ENCODE results near the gene IMP4.

IMP4 gene

DNA sequence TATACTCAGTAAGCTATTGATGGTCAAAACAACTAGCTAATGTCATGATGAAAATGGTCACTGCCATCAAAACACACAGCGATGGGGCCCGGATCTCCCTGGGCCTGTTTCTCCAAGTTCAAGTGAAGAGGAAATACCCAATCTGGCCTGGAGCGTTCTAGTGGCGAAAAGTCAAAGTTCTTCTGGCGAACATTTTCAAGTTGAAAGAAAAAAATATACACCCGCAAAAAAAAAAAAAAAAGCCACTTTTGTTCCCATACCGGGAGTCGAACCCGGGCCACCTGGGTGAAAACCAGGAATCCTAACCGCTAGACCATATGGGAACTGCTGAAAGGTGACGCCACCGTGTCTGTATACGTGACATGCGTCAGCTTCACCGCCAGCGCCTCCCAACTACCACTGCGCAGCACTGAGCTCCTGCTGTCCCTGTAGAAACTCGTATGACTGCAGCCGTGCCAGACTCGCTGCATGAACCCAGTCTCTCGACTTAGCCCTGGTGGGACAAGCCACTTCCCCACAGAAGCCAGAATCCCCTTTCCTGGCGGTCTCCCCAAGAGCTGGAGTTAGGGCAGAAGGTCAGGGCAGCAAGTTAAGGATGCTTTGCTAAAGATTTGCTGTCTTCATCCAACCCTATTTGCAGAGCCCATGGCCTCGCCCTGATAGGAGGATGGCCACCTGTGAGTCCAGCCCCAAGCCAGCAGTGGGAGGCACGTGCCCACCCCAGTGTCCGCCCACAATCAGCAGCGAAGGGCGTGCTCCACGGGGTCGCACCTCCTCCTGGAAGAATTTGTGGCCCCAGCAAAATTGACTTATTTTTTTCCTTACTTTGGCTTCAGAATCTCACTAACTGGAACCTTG is 5.6 kb upstream of the IMP4 start:
- DNase-seq (ENCODE audit: low read depth in 2 of 2): peak; percentile 62 to 66

DNA sequence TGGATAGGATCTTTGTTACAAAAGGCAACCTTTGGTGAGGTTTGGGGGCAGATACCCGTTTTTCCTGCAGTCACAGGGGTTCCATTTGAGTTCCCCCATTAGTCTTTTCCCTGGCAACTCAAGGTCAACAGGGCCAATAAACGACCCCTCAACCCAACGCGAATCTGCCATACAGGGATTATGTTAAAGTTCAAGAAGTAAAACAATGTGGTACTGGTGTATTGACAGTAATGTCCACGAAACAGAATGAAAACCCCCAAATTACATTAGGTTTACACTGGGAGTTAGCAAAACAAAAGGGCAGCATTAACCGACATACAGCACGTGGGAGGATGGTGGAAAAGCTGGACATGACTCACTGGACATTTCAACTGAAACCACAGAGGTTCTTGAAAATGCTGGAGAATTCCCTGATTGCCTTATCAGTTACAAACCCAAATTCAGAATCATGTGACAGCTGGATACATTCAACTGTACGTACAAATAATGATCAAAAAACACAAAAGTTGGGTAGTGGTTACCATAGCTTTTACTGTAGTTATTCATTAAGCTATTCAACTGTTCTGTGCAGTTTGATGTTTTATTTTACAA is 4.9 kb upstream of the IMP4 start:
- no peak for DNase-seq (ENCODE audit: low read depth in 2 of 2)

DNA sequence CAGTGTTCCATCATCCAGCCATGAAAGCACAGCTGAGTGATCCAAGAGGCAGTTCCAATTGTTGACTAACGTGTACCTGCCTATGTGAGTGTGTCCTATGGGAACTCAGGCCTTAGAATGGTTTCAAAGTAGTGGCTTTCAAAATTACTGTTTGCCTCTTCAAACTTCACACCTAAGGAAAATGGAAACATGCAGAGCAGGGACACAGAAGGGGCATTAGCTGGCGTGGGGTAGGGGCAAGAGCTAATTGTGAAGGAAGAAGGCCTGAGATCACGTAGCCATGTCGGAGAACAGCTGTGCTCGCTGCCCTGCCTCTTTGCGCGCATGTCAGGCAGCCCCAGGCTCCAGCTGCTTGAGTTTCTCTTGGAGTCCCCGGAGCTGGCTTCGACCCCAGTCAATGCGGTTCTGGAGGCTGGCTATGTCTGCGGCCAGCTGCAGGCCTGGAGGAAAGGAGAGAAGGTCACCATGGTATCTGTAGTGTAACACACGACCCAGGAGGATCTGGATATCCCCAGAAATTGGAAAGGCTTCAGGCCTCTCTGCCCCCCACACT is 3.8 kb upstream of the IMP4 start:
- DNase-seq (ENCODE audit: low read depth in 2 of 2): no peak

DNA sequence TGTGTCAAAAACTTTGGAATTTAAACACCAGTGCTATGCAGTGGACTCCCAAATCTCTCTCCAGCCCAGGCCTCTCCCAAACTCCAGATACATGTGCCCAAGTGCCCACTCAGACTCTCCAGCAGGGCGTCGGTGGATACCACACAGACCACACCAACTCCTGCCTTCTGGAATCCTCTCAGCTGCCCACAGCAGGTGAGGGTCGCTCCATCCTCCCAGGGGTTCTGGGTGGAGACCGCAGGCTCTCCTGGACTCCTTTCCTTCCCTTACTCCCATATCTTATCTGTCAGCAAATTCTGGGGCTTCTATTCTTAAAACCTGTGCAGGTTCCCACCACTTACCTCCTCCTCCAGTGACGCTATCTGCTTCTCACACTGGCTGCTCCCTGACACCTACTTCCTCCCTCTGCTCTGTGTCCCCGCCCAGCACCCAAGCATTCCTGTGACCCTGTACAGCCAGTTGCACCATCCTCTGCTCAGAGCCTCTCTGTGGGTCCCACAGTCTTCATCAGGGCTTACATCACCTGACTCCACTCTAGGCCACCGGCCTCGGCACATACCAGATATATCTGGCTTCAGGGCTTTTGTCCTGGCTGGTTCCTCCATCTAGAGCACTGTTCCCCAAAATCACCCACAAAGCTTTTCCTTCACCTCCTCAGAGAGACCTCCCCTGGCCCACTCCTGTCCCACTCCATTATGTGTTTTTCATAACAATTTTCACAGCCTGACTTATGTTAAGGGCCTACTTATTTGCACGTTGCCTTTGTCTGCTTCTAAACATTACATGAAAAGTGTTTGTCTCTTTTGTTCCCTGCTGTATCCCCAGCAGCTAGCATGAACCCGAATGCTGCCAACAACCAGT is 2.6 kb upstream of the IMP4 start:
- DNase-seq (ENCODE audit: low read depth in 2 of 2): no peak

DNA sequence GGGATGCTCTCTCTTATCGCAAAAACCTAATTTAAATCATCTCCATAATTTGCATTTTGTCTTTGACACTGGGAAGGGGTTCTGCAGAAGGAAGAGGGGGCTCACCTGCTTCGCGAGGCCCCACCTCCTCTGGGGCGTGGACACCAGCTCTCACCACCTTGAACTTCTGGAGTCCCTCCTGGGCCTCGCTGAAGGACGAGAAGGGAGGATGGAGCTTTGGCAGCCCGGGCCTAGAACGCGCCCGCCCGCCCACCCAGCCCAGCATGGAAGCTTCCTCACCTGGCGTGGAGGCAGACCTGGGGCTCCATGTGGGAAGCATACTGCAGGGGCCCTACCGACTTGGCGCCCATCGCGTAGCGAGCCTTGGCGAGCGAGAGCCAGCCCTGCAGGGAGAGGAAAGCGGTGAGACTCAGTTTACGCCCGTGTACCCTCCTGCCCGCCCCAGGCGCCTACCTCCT is 1.1 kb upstream of the IMP4 start:
- no peak for DNase-seq (ENCODE audit: low read depth in 2 of 2)

DNA sequence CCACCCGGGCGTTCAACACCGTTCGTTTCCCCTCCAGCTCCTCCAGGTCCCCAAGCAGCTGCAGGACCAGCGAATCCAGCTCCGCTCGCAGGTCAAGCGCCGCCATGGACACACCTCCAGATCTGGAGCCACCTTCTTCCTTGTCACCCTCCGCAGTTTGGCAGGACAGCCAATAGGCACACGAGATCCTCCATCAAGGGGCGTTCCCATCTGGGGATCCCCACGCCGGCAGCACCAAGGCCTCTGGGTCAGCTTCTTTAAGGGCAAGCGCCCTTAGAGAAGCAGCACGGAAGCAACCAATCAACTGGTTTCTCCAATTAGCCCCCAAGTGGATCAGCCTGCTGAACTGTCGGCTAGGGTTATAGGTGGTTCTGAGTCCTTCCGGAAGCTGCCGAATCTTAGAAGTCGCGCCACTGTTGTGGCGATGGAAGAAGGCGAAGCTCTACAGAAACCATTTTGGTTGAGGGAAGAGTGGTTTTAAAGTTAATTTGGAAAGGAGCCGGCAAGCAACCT is 621 bp upstream of the IMP4 start:
- peak; percentile 71 to 75 for DNase-seq (ENCODE audit: low read depth in 2 of 2)

DNA sequence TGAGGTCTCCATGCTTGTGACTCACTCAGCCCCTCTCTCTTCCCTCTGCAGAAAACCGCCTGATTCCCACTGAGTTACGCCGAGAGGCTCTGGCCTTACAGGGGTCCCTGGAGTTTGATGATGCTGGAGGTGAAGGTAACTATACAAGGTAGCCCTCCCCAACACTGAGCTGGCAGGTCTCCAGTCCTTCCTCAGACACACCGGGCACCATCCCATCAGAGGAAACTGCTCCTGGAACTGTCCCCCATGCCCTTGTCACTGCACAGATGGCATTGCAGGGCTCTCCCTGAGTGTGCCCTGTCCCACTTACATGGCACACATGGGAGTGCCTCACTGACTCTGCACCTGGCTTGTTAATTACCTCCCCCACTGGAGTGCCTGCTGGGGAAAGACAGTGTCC is 1.9 kb downstream of the IMP4 start:
- DNase-seq (ENCODE audit: low read depth in 2 of 2): no peak

DNA sequence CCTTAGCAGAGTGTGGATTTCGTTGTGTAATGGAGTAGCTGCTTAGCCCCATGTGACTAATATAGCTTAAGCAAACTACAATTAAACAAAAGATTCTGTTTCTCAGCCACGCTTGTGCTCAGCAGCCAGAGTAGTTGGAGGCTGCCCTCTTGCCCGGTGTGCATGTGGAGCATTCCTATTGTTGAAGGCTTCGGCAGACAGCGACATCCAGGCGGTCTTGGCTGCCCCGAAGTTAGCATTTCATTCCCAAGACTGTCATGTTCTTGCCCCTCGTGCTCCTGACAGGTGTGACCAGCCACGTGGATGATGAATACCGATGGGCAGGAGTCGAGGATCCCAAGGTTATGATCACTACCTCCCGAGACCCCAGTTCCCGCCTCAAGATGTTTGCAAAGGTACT is 2.4 kb downstream of the IMP4 start:
- DNase-seq (ENCODE audit: low read depth in 2 of 2): no peak

DNA sequence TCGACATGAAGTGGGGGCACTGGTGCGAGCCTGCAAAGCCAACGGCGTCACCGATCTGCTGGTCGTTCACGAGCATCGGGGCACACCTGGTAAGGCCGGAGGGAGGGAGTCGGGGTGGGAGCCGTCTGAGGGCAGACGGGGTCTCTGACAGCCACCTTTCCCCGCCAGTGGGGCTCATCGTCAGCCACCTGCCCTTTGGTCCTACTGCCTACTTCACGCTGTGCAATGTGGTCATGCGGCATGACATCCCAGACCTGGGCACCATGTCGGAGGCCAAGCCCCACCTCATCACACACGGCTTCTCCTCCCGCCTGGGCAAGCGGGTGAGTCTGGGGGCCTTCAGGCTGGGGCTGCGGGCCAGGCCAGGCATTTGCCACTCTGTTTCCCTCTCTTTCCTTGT is 2.9 kb downstream of the IMP4 start:
- no peak for DNase-seq (ENCODE audit: low read depth in 2 of 2)

DNA sequence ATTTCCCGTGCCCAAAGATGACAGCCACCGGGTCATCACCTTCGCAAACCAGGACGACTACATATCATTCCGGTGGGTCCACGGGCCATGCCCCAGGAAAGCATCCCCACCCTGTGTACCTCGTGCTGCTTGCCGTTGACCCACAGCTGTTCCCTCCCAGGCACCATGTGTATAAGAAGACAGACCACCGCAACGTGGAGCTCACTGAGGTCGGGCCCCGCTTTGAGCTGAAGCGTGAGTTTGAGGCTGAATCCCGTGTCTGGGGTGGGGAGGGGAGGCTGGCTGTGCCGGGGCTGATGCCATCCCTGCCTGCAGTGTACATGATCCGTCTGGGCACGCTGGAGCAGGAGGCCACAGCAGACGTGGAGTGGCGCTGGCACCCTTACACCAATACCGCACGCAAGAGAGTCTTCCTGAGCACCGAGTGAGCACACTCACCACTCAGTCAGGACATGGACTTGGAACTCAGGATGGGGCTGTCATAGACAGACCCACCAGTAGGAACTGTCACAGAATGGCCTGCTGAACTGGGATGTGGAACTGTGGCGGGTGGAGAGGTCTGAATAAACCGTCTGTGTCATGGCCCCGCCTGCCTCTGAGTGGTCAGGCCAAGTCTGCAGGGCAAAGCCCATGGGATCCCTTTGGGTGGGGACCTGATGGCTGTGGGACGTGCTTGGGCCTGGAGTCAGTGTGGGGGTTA is 3.5 kb downstream of the IMP4 start:
- DNase-seq (ENCODE audit: low read depth in 2 of 2): no peak

DNA sequence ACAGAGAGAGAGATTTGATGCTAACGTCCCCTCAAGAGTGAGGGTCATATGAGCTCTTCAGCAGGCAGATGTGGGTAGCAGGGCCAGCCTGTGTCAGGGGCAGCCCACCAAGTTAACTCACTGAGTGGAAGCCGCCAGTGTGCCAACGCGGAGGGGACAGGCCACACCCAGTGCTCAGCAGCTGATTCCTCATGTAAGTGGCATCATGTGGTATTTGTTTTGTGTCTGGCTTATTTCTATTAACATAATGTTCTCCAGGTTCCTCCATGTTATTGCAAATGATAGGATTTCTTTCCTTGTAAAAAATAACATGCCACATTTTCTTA is 4.0 kb downstream of the IMP4 start:
- DNase-seq (ENCODE audit: low read depth in 2 of 2): no peak

DNA sequence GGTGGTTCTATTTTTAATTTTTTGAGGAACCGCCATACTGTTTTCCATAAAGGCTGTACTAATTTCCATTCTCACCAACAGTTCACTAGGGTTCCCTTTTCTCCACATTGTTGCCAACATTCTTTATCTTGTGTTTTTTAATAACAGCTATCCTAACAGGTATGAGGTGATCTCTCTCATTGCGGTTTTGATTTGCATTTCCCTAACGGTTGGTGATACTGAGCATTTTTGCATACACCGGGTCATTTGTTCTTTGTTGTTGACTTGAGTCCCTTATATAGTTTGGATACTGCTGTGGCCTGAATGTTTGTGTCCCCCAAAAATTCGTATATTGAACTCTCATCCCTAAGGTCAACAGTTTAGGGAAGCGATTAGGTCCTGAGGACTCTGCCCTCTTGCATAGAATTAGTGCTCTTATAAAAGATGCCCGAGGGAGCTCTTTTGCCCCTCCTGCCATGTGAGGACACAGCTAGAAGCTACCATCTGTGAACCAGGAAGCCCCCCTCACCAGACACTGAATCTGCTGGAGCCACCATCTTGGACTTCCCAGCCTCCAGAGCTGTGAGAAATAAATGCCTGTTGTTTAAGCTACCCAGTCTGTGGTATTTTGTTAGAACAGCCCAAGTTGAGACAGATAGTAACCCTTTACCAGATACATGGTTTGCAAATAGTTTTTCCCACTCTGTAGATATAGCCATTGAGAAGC is 4.7 kb downstream of the IMP4 start:
- DNase-seq (ENCODE audit: low read depth in 2 of 2): no peak

DNA sequence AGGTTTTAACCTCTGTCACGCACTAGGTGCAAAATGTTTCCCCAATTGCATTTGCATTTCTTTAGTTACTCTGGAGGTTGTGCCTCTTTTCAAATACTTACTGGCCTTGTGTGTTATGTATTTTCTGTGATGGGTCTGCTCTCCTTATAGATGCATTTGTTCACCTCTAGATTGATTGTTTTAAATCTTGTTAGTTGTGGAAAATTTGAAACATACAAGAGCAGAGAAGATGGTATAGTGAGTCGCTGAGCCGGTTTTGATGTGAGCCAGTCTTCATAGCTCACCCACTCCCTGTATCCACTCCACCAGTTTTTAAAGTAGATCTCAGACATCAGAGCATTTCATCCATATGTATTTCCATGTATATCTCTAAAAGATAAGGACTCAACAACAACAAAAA is 6.5 kb downstream of the IMP4 start:
- DNase-seq (ENCODE audit: low read depth in 2 of 2): no peak

DNA sequence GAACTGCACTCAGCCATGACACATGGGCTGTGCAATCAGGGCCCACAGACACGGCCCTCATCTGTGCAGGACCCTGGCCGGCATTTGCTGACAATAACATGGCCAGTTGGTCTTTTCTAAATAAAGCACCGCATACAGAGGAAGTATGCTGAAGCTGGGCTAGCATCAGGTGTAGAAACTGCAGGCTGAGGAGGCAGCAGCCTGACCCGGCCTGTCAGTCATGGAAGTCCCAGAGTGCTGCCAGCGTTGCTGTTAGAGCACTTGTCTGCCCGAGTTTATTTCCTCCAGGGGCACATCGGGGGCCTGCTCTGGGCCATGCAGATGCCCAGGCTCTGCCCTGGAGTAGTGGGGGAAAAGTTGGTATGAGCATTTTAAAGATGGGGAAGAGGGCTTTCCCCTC is 9.0 kb downstream of the IMP4 start:
- DNase-seq (ENCODE audit: low read depth in 2 of 2): no peak

DNA sequence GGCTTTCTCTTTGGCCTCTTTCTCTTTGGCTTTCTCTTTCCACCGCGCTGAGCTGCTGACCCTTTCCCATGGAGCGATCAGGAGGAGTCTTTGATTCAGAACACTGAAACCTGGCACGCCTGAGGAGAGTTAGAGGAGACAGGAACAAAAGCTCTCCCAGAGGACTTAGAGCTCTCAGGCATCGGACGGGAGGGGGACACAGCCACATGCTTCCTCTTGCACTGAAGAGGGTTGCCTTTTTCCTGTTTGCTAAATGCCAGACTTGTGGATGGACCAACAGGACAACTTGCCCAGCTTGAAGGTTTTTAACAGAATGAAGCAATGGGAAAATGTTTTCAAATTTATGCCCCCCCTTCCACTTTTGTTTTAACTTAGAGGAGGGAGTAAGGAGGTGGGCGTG is 9.5 kb downstream of the IMP4 start:
- DNase-seq (ENCODE audit: low read depth in 2 of 2): no peak

DNA sequence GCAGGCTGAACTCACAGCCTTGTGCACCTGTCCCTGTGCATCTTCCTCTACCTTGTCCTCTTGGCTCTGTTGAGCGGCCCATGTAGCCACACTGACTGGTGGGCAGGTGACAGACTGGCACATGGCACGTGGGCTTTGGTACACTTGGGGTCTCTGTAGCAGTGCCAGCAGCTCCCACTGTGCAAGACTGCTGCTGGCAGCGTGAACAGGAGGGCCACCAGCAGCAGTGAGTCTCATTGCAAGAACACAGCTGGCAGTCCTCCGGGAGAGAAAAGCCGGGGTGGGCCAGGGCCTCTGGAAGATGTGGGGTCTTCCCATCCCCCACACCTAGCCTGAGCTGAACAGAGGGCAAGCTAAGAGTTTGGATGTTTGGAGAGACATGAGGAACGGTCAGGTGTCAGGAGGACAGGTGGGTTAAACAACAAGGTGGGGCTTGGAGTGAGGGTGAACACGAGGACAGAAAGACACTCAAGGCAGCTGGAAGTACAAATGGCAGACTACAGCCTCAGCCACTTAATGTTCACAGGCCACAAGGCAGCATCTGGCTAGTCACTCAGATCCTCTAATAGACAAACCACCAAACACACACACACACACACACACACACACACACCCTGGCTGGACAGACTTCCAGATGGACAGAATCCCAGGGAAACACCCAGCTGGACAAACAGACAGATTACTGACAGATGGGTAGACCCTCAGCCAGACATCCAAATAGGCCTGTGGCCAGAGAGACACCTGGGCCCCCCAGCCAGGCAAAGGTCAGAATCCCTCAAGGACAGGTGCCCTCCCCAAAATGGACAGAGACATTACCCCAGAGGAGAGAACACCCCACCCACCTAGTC is 10.8 kb downstream of the IMP4 start:
- no peak for DNase-seq (ENCODE audit: low read depth in 2 of 2)

DNA sequence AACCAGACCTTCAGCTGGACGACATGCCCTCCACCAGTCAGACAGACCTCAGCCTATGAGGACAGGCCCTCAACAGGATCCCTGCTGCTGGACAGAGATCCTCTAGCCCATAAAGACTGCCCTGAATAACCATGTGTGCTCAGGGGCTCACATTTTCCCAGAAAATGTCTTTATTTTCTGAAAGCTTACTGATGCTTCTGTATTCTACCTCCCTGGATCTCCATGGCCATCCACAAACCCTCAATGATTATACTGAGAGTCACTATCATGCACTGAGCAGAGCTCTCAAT is 11.4 kb downstream of the IMP4 start:
- no peak for DNase-seq (ENCODE audit: low read depth in 2 of 2)

DNA sequence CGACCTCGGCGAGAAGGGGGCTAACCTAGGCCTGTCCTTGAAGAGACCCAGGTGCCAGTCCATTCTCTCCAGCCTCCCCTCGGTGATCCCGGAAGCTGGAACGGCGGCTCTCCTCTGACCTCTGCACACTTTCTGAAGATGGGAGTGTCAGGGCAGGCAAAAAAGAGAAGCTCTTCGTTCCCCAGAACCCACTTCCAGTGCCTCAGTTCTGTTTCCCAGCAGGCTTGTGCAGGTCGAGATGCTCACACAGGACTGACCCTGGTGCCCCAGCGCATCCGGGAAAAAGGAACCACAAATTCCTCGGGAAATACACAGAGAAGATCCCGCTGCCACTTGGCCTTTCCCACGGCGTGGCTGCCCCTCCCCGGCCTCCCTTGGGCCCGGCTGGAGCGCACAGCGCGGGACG is 12.5 kb downstream of the IMP4 start:
- DNase-seq (ENCODE audit: low read depth in 2 of 2): no peak

DNA sequence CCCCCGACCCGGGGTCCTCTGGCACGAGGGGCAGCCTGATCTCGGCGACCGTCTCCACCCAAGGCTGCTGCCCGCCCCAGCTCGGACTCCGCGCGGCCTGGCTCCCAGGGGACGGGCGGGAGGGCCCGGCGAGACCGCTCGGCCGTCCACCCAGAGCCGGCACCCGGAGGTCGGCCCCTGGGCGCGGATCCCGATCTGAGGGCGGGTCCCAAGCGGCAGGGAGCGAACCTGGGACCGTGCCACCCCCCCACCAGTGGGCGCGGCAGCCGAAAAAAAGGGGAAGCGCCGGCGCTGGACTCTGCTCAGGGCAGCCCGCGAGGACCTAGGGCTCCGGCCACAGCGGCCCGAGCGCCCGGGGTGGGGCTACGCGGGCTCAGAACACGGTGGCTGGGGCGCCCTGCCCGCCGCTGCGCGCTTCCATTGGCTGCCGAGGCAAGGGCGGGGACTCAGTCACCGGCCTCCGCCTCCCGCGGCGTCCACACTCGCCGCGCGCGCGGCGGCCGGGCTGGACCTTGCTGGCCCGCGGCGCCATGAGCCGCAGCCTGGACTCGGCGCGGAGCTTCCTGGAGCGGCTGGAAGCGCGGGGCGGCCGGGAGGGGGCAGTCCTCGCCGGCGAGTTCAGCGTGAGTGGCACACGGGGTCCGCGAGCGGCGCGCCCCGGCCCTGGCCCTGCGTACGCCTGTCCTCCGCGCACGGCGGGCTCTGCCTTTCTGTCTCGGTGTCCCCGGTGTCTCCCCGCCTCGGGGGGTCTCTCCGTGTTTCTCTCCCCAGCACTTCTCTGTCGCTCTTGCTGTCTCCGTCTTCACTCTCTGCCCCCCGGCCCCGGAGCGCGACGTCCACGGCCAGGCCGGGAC is 13.1 kb downstream of the IMP4 start, which contains the start of gene PTPN18:
PTPN18 (plus strand) TSS at position 479 of the 854 bp plus-strand sequence; CDS start at position 531, 52 bp downstream.
- DNase-seq (ENCODE audit: low read depth in 2 of 2): peak in 1 of 2 experiments; percentile 47
